SHP77 treated with DMSO at 0.1 percent for 48 hours (cell line): ENCODE results near the gene GGTLC2.

ENCODE experiments used
- DNase-seq: peaks from one replicate; lab custom pipeline; 2025; lab: John Stamatoyannopoulos, UW

The GGTLC2 gene

DNA sequence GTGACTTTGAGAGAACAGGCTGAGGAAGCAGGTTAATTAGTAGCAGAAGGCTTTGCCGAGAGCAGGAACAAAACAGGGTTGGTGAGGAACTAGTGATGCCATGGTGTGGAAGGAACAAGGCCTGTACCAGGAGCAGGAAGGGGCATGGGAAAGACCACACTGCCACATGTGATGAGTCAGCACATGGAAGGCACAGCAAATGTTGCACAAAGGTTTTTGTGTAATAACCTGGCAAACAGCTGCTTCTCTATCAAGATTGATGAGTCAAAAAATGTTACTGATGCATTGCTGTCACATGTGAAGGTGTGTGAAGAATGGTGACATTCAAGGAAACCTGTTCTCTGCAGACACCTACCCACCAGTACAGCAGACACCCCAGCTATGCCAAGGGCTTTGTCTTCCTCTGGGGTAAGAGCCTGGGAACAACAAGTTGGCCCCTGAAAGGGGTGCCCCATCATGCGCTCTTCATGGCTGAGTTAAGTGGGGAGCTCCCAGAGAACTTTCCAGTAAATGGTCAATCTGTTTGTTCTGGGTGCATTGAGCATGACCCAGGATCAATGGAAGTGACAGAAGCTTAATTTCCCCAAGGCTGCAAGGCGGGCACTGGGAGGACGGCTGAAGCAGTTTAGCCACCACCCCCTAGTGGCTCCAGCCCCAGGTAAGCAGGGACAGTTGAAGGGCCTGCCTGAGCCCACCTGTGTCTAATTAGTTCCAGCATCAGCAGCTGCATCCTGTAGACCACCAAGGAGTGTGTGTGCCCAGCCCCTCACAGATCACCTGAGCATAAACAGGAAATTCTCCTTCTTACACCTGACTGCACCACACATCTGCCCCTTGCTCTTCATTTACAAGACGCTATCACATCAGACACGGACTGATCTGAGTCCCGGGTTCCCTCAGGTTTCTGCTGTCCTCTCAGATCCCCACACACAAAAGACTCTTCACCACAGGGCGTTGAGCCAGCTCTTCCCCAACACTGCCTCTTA is 47.6 kb downstream of the GGTLC2 start:
- no peak for DNase-seq

DNA sequence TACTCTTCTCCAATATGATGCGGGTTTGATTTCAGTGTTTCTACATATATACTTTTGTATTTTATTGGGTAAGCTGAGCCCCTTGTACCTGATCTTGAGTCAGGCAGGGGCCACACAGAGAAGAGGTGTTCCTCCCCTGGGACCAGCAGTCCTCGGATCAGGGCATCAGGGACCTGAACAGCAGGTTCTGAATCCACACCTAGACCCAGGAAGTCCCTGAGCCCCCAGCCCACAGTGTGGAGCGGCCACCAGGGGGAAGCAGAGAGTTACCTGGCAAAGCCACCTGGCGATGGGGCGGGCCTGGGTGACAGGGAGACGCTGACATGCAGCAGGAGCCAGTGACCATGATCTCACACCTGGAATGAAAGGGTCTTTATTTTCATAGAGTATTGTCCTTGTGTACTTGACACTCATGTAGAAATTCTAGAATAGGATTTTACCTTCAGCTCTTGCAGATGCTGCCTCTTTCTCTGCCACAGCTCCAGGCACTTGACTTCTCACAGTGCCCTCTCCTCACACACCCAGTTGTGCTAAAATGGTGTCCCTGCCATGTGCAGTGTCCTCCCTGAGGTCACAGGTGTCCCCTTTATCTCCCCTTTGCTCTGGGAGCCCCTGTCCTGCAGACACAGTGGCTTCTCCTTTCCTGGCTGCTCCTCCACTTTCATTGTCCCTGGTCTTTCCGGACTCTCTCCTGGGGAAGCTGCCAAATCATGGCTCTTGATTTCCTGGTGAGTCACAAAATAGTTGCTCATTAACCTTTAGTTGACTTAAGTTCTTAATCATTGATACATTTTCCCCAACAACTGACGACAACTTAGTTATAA is 48.5 kb downstream of the GGTLC2 start:
- peak; percentile 11 for DNase-seq

DNA sequence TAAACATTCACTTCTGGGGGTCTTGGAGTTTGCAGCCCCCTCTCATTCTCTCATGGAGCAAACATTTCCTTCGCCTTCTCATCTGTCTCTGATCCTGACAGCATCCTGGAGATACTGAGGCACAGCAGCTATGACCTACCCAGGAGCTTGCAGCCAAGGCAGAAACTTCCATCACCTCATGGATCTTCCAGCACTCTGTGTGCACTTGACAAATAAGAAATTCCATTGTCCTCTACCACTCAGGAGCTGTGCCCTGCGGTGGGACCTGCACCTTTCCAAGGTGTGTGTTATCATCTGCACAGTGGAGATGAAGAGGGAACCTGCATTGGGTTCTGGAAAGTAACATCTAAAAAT is 49.1 kb downstream of the GGTLC2 start:
- DNase-seq, result no peak

DNA sequence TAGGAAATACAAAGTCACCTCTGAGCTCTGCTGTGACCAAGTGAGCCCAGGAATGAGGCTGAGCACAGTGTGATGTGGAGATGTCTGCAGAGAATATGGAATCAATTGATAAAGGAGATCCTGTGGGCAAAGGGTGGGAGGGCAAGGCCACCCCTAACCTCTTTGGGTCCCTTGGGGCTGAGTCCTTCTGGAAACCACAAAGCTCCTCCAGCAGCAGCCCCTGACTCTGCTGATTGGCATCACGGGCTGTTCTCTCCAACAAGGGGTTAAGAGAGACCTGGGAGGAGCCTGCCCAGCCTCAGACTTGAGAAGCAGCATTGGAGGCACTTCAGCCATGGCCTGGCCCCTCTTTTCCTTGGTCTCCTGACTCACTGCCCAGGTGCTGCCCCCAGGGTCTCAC is 49.7 kb downstream of the GGTLC2 start:
- DNase-seq, result no peak

DNA sequence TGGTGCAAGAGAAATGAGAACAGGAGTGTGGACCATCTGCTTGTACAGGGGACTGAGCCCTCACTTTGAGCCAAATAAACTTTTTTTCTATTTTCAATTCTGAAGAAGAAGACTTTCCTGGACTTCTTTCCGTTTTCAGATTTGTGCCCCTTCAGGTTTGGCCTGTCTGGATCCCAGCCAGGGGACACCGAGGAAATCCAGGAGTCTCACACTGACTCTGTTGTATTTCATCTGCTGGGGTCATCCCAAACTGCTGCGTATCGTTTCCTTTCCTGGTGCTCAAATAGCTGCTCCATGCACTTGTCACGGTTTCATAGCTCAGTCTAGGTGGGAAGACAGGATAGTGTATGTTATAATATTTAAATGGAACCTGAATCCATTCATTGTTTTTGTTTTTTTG is 51.7 kb downstream of the GGTLC2 start:
- no peak for DNase-seq
